G401 (cell line): ENCODE data around the gene PER2. TPM values are rescaled to one million over a fixed set of nuclear protein-coding genes. Genes with fewer than 3 reads are reported as not detected.

Experiments
- DNase-seq: peaks from one replicate; pipeline ENCODE4 v3.0.0-alpha.2; 2015; ENCODE audit warnings: low spot score
- in situ Hi-C: cut with HindIII; loops from 2 replicates; pipeline ENCODE4 v1.10.0; 2016; ENCODE audit warnings: low sequenced_read_pairs, mixed read lengths
- total RNA-seq: library from RNA; depleted of rRNA; stranded (reverse); fragments of >200 nt; shearing (Covaris generic); gene quantifications from 2 replicates; pipeline ENCODE4 v1.2.3, GENCODE V29; 2014

The PER2 gene
- total RNA-seq, 1 experiment from 2014 or later: 4.3 TPM

DNA sequence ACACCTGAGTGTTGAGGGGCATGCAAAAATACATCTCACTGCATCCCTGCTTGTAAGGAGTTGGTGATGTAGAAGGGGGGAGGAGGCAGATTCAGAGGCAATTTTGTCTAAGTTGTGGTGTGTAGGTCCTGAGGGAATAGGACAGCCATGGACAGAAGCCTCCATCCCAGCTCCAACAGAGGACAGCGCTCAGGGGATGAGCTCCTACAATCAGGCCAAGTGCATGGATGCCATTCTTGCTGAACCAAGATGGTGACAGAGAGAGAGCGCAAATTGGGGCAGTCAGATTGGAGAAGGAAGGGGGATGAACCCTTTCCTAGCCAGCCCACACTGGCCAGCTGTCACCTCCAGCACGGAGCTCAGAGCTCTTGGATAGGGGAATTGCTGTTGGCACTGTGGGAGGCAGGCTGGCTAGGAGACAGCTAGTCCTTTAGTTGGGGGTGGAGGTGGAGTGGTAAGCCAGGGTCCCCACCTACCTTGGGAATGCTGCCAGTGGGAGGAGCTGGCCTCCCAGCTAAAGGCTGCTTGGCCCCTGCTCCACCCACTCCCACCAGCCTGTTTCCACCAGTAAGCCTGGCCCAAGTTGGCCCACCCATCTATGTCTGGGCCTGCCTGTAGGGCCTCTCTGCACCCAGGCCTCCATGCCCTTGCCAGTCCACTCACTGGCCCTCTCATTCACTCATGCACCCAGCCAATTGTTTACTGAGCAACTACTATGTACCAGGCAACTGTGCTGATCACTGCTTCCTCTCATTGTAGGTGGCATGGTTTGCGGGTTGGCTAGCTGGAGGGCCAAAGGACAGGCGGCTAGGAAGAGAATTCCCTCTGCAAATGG is 2.5 kb upstream of the PER2 start:
- no peak for DNase-seq
- in situ Hi-C loops: no loop called here

DNA sequence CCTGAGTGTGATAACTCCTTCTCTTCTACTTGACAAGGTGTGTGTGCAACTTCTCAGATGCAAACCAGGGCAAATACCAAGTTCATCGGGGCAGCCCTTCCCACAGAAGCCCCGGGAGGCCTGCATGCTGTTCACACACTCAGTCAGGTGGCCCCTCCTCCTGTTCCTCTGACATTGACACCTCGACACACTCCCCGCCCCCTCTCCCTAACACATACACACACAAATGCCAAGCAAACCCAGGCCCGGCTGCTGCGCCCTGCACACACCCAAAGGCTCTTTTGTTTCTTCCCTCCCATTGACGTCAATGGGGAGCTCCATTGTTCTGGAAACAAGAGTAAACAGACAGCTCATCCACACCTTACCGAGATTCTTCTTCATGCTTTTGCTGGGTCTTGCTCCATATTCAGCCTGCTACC is 1.7 kb upstream of the PER2 start:
- no peak for DNase-seq
- in situ Hi-C loops: no loop called here

GRCh38 chr2:238289574-238289973 is 1.2 kb upstream of the PER2 start:
- in situ Hi-C loops: no loop called here
- DNase-seq: no peak

GRCh38 chr2:238288650-238289573 is 502 bp upstream of the PER2 start:
- DNase-seq: peak; percentile 99
- in situ Hi-C loops: no loop called here

GRCh38 chr2:238286987-238287736 is 1.2 kb downstream of the PER2 start:
- no peak for DNase-seq
- in situ Hi-C loops: no loop called here

GRCh38 chr2:238286551-238286950 is 1.9 kb downstream of the PER2 start:
- in situ Hi-C loops: no loop called here
- DNase-seq: no peak

GRCh38 chr2:238286095-238286494 is 2.3 kb downstream of the PER2 start:
- DNase-seq: no peak
- in situ Hi-C loops: no loop called here

GRCh38 chr2:238285653-238286082 is 2.7 kb downstream of the PER2 start:
- in situ Hi-C loops: no loop called here
- DNase-seq: no peak

GRCh38 chr2:238284802-238285515 is 3.5 kb downstream of the PER2 start:
- in situ Hi-C loops: no loop called here
- no peak for DNase-seq

DNA sequence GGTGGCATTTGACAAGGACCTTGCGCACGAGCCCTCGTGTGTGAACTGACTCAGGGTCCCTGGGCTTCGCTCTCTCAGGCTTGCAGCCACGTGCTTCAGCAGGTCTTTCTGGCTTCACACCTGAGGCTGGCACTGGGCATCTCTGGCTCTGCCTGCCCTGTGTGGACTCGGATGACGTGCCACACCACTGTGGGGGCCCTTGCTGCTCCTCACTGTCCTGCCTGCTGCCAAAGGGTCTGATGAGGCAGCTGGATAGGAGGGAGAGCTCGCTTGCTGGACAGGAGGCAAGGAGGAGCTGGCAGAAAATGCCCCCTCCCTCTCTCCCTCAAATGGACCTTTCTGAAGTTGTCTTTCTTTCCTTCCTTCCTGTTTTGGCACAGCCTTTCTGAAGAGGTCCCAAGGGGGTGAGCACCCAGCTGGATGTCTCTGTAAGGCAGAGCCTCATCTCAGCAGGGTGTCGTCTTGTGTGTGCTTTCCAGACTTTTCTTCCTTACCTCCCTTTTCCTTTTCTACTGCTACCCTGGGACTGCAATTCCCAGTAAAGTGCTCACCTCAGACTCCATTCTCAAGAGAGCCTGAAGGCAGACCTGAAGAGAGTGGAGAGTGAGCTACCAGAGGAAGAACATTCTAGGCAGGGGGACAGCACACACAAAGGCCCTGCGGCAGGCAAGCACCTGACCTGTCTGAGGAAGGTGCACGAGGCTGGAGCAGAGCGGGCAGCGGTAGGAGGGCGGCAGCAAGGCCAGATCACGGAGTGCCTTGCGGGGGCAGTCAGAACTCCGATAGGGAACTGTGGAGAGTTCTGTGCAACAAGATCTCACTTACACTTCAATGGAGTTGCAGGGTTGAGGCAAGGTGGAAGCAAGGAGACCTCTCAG is 5.3 kb downstream of the PER2 start:
- no peak for DNase-seq
- in situ Hi-C loops: no loop called here

DNA sequence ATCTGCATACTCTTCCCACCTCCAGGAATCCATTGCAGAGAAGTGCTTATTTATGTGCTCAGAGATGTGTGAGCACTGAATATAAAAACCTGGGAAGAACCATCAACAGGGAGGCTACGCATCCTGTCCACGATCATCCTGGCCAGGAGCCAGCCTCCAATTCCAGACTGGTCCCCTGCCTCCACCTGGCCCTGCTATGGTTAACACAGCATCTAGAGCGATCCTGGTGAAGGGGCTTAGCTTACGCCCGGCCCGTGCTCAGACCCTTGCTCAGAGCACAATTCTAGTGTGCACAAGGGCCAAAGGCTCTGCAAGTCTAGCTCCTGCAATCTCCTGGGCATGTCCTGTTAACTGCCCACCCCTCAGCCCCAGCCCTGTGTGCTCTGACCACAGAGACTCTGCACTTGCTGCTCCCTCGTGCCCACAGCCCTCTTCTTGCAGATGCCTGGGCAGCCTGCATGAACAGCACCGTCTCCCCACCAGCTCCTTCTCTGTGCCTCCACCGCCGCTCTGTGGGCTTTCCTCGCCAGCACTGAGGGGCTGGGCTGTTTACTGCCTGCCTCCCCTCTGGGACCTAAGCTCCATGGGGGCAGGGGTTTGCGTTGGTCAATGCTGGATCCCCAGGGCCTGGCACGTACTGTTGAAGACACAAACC is 6.5 kb downstream of the PER2 start:
- DNase-seq: peak; percentile 22
- in situ Hi-C loops: no loop called here

DNA sequence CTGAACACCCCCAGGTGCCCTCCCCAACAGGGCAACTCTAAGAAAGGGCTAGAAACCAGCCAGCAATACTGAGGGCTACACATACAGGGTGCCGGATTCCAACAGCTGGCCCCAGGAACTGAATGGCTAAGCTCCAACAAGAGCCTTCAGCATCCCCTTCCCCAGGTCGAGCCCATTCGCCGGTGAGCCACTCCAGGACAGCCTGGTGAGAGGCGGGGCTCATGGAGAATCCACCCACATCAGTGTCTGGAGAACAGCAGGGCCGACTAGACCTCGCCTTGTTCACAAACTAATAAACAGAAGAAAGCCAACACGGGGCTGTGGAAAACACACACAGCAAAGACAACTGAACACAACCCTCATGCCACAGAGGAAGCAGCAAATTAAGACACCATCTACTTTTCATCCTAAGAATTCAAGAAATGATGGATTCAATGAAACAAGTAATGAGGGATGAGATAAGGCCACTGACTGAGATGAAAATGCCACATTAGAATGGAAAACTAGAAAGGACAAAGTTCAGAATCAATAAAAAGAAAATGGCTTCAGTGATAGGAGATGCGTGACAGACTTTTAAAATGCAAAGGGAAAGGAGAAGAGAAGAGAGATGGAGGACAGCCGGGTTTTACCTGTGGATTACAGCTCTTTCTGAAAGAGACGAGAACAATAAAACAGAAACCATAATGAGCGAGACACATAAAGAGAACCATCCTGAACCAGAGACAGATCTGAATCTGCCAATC is 8.2 kb downstream of the PER2 start:
- in situ Hi-C loops: no loop called here
- DNase-seq: no peak

- in situ Hi-C loops: no loop called here
- DNase-seq: no peak
Measured at GRCh38 chr2:238279324-238279682, 9.1 kb downstream of the PER2 start.

GRCh38 chr2:238278626-238279323 is 9.6 kb downstream of the PER2 start:
- no peak for DNase-seq
- in situ Hi-C loops: no loop called here

GRCh38 chr2:238277695-238278094 is 10.7 kb downstream of the PER2 start:
- in situ Hi-C loops: no loop called here

DNA sequence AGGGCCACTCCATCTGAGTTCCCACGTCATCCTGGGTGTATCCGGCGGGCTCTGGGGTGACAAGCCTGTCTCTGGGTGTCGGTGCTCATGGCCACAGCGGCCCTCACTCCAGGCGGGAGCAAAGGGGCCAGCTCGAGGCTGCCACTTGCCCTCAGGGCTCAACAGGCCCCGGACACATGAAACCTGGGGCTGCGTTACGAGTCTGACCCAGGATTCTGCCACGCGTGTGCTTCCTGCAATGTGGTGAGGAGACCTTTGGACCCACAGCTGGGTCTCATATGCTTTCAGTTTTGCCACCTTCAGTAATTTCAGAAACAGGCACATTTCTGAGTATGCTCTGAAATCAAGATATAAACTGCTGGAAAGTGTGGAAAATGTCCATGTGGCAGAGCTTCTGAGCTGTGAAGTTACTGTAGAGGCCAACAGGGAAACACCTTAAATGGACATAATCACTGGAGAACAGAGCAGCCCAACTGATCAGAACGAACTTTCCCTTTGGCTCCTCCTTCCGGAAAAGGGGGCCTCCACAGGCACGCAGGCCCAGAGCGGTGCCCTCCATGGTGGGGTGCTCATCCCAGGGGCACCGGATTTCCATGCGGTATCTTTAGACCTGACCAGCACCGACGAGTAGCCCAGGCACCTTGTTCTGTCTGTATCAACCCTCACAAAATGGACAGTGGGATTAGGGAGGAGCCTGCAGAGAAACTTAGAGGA is 14.1 kb downstream of the PER2 start:
- no peak for DNase-seq
- in situ Hi-C loops: no loop called here

More at GRCh38 chr2:238277695-238278094, 10.7 kb downstream of the PER2 start:
- no peak for DNase-seq
